DLD1 (cell line): ENCODE measurements around the gene IFRD2.

Experiments
- in situ Hi-C: cut with HindIII; loops from 2 replicates; pipeline ENCODE4 v1.10.0; 2017; ENCODE audit warnings: low sequenced_read_pairs

IFRD2 gene

GRCh38 chr3:50256978-50257890, 35.0 kb downstream of the IFRD2 start:
- in situ Hi-C loops, result no loop called here

- in situ Hi-C loops, result no loop called here
These were observed 37.0 kb downstream of the IFRD2 start for GRCh38 chr3:50255251-50255615.

- in situ Hi-C loops, result no loop called here
These were observed 37.5 kb downstream of the IFRD2 start for GRCh38 chr3:50254577-50255250.

GRCh38 chr3:50251220-50251619, 41.0 kb downstream of the IFRD2 start:
- in situ Hi-C loops, result no loop called here

- in situ Hi-C loops, result no loop called here
These were observed 41.7 kb downstream of the IFRD2 start for GRCh38 chr3:50250514-50250913.

- in situ Hi-C loops, result no loop called here
These were observed 42.8 kb downstream of the IFRD2 start for GRCh38 chr3:50249457-50249856.

GRCh38 chr3:50248387-50248786, 43.8 kb downstream of the IFRD2 start:
- in situ Hi-C loops, result no loop called here

- in situ Hi-C loops, result no loop called here
These were observed 45.7 kb downstream of the IFRD2 start for GRCh38 chr3:50246517-50246954.

GRCh38 chr3:50245831-50246516, 46.3 kb downstream of the IFRD2 start:
- in situ Hi-C loops, result no loop called here

- in situ Hi-C loops, result no loop called here
These were observed 46.9 kb downstream of the IFRD2 start for GRCh38 chr3:50245251-50245745.

- in situ Hi-C loops, result loop anchor here (5.0 kb wide), 1 partner anchor 63 kb away; no protein-coding TSS in a partner anchor
These were observed 47.4 kb downstream of the IFRD2 start for GRCh38 chr3:50244813-50245212.

- in situ Hi-C loops, result loop anchor here (5.0 kb wide), 1 partner anchor 61 kb away; no protein-coding TSS in a partner anchor
These were observed 48.7 kb downstream of the IFRD2 start for GRCh38 chr3:50243543-50243895.

- in situ Hi-C loops, result loop anchor here (5.0 kb wide), 1 partner anchor 61 kb away; no protein-coding TSS in a partner anchor
These were observed 49.2 kb downstream of the IFRD2 start for GRCh38 chr3:50242851-50243542.

- in situ Hi-C loops, result loop anchor here (5.0 kb wide), 1 partner anchor 60 kb away; no protein-coding TSS in a partner anchor
These were observed 49.9 kb downstream of the IFRD2 start for GRCh38 chr3:50242381-50242770.

- in situ Hi-C loops, result loop anchor here (5.0 kb wide), 1 partner anchor 60 kb away; no protein-coding TSS in a partner anchor
These were observed 50.4 kb downstream of the IFRD2 start for GRCh38 chr3:50241713-50242380.

GRCh38 chr3:50241163-50241562, 51.1 kb downstream of the IFRD2 start:
- in situ Hi-C loops, result loop anchor here (5.0 kb wide), 1 partner anchor 59 kb away; no protein-coding TSS in a partner anchor

GRCh38 chr3:50239649-50240048, 52.6 kb downstream of the IFRD2 start:
- in situ Hi-C loops, result loop anchor here (5.0 kb wide), 1 partner anchor 57 kb away; no protein-coding TSS in a partner anchor

- in situ Hi-C loops, result no loop called here
These were observed 53.6 kb downstream of the IFRD2 start for GRCh38 chr3:50238549-50239026.

- in situ Hi-C loops, result no loop called here
These were observed 54.3 kb downstream of the IFRD2 start for GRCh38 chr3:50237754-50238548.
